HepG2 (cell line): ENCODE results near the gene CYP2W1. TPM values are rescaled to one million over a fixed set of nuclear protein-coding genes. Genes with fewer than 3 reads are reported as not detected.
A peak's percentile ranks its signal among the peaks of the same experiment; 100 is the strongest.

Source experiments
- BCL3 ChIP-seq: sonication (generic); formaldehyde crosslinking; IDR thresholded peaks from 2 replicates; pipeline ENCODE4 v1.5.1; 2020; ENCODE audit warnings: mild to moderate bottlenecking, missing genetic modification reagents, moderate library complexity
- GZF1 ChIP-seq: sonication (generic); formaldehyde crosslinking; IDR thresholded peaks from 2 replicates; pipeline ENCODE4 v1.5.1; 2020; ENCODE audit warnings: mild to moderate bottlenecking, missing genetic modification reagents
- KLF16 ChIP-seq, 2 experiments: sonication (generic) in 1 of 2; formaldehyde crosslinking in 1 of 2; IDR thresholded peaks; 2 replicates each; pipeline versions ENCODE4 v1.6.1 to v1.8.0; 2016 to 2023; ENCODE audit warnings: missing genetic modification reagents in 2 of 2, missing compliant biosample characterization in 1 of 2
- MXD3 ChIP-seq: IDR thresholded peaks from 2 replicates; pipeline ENCODE4 v1.6.1; 2016; ENCODE audit warnings: mild to moderate bottlenecking, missing biosample characterization, missing genetic modification reagents
- POLR2AphosphoS2 ChIP-seq: IDR thresholded peaks from 2 replicates; pipeline ENCODE4 v1.6.1; 2011; ENCODE audit warnings: low read depth, low read length, improper control_type of control experiment
- POLR2G ChIP-seq: fragments of 200-400 bp; formaldehyde crosslinking; IDR thresholded peaks from 2 replicates; pipeline ENCODE4 v1.6.1; 2018; ENCODE audit warnings: mild to moderate bottlenecking, low read depth, low read length, moderate library complexity
- SMAD9 ChIP-seq: sonication (generic); formaldehyde crosslinking; IDR thresholded peaks from 2 replicates; pipeline ENCODE4 v1.5.1; 2020; ENCODE audit warnings: mild to moderate bottlenecking, missing genetic modification reagents
- TEF ChIP-seq: sonication (generic); formaldehyde crosslinking; IDR thresholded peaks from 2 replicates; pipeline ENCODE4 v1.5.0; 2020; ENCODE audit warnings: missing genetic modification reagents
- ZBTB38 ChIP-seq: sonication (generic); formaldehyde crosslinking; IDR thresholded peaks from 2 replicates; pipeline ENCODE4 v1.5.1; 2020; ENCODE audit warnings: mild to moderate bottlenecking, missing genetic modification reagents
- ZNF142 ChIP-seq: sonication (generic); formaldehyde crosslinking; IDR thresholded peaks from 2 replicates; pipeline ENCODE4 v1.4.0; 2020; ENCODE audit warnings: missing genetic modification reagents
- ZNF446 ChIP-seq: sonication (generic); formaldehyde crosslinking; IDR thresholded peaks from 2 replicates; pipeline ENCODE4 v1.5.0; 2020; ENCODE audit warnings: mild to moderate bottlenecking, missing genetic modification reagents
- ZNF543 ChIP-seq: sonication (generic); formaldehyde crosslinking; IDR thresholded peaks from 2 replicates; pipeline ENCODE4 v1.4.0; 2020; ENCODE audit warnings: mild to moderate bottlenecking, missing genetic modification reagents
- ZNF580 ChIP-seq: IDR thresholded peaks from 2 replicates; pipeline ENCODE4 v1.6.1; 2016; ENCODE audit warnings: low read depth, borderline replicate concordance
- ZNF770 ChIP-seq: sonication (generic); formaldehyde crosslinking; IDR thresholded peaks from 2 replicates; pipeline ENCODE4 v1.5.0; 2020; ENCODE audit warnings: mild to moderate bottlenecking, missing genetic modification reagents
- polyA plus RNA-seq, 8 experiments: library from polyadenylated mRNA; depleted of rRNA in 3 of 8; stranded (reverse) in 7 of 8; unstranded in 1 of 8; fragments of >200 nt; fragmentation: Illumina TruSeq in 4 of 8; extraction: Trizol in 4 of 8; gene quantifications; 2 replicates each; pipeline versions ENCODE4 v1.2.1 to v1.2.3, GENCODE V29; 2011 to 2016; ENCODE audit warnings: low read depth in 4 of 8, missing spikeins in 1 of 8, mixed read lengths in 1 of 8; ENCODE audit not compliant: insufficient read depth in 1 of 8
- total RNA-seq, 5 experiments: library from RNA; depleted of rRNA; stranded (reverse); fragments of >200 nt; fragmentation: Illumina TruSeq; extraction: Trizol; gene quantifications; 2 replicates each; pipeline ENCODE4 v1.2.3, GENCODE V29; 2016; ENCODE audit warnings: low read depth in 1 of 5

Gene CYP2W1
- total and polyA plus RNA-seq, 2 of the 13 experiments (the other 11 are each of a cell fraction or from before 2014, with no cell fraction given) = 19.5 to 31.7 TPM

GRCh38 chr7:963236-964078 lies 19.5 kb upstream of the CYP2W1 start (continued):
- TF ChIP-seq BCL3 = no peak
- TF ChIP-seq POLR2AphosphoS2 = 0 out of 2 replicates have a peak, but pooled peaks have one; percentile 6
- TF ChIP-seq MXD3 = peak; percentile 21; the same call in 1 of the 2 replicates
- TF ChIP-seq ZNF142 (CRISPR knock-in tag) = no peak
- TF ChIP-seq TEF = no peak
- no peak for TF ChIP-seq ZNF580 (CRISPR knock-in tag)
- TF ChIP-seq POLR2G = peak; percentile 36; the same call in 1 of the 2 replicates
- TF ChIP-seq SMAD9 (CRISPR knock-in tag) = no peak
- no peak for TF ChIP-seq KLF16 (CRISPR knock-in tag; IDR thresholded peaks at IDR 0.05)
- TF ChIP-seq ZBTB38 (CRISPR knock-in tag) = peak; percentile 89
- no peak for TF ChIP-seq GZF1 (CRISPR knock-in tag)
- TF ChIP-seq ZNF770 (CRISPR knock-in tag) = no peak
- no peak for TF ChIP-seq ZNF543 (CRISPR knock-in tag)
- no peak for TF ChIP-seq ZNF446
